ELF-1 (cell line): Measurements from ENCODE around the gene THOP1.
A peak's percentile ranks its signal among the peaks of the same experiment; 100 is the strongest.
"Not testable (repeated sequence)": the region's sequence is repeated elsewhere in the genome, so short reads cannot be mapped to it uniquely, and the experiment has no call there.

ENCODE experiments used
- DNase-seq: peaks from one replicate; pipeline ENCODE4 v3.0.0-alpha.2; 2016; ENCODE audit warnings: low read depth, low spot score

The THOP1 gene

DNA sequence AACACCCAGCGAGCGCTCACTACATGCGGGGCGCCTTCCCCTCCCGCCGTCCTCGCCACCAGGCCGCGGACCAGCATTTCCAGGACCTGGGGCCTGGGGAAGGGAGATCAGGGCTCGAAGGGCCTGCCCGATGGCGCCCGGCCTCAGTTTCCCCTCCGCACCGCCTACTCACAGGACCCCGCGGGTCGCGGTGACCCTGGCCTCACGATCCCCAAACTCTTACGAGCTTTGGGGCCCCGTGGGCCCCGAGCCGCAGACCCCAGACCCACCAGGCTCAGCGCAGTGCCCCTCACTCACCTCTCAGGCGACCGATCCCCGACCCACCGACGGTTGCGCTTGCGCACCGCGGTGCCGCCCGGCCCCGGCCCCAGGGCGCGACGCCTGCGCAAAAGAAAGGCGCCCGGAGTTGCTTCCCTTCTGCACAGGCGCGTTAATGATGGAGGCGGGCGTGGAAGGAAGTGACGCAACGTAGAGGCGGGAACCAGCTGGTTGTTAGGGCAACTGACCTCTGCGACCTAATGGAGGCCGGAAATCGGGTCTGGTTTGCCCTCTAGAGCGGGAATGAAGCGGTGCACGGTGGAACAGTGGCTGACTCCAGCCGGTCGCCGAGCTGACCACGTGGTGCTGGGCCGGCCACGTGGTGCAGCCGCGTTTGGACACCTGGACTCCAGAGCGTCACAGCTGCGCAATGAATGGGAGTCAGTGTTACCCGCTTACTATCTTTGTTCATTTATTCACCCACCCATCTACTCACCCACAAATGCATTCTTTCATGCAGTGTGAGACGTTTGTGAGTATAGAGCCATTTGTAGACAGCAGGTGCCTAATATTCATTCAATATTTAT lies 2.1 kb upstream of the THOP1 start, which contains the start of gene SGTA:
TSS of gene SGTA (minus strand) at position 338 of the 845 bp plus-strand sequence. CDS start 14,205 bp downstream, outside the sequence.
- DNase-seq, result peak; percentile 100

DNA sequence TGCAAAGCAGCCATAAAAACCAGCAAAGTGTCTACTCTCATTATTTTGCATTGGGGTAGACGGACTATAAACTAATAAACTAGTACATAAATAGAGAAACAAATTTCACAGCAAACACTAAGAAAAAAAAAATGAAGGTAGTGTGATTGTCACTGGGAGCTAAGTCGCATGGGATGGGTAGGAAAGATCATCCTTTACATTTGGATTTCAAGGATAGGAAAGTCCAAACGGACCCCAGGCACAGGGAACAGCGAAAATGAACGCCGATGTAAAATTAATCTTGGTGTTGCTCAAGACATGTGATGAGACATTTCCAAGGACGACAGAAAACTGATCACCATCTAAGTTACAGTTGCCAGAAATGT lies 1.5 kb upstream of the THOP1 start:
- DNase-seq, result no peak

DNA sequence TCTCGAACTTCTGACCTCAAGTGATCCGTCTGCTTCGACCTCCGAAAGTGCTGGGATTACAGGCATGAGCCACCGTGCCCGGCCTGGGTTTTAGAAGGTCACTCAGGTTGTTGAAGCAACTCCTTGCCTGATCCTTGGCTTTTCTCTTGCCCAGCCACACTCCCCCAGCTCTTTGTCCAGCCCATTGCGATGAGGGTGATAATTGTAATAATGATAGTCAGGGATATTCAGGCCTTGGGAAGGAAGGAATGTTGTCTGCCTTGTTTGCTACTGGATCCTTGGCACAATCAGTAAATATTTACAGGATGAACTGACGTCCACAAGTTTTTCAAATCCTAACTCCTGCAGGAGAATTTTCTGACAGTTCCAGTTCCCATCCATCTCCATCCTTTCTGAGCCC lies 1.8 kb downstream of the THOP1 start:
- DNase-seq, result no peak

- no peak for DNase-seq
These were observed 2.9 kb downstream of the THOP1 start for GRCh38 chr19:2788237-2788636.

DNA sequence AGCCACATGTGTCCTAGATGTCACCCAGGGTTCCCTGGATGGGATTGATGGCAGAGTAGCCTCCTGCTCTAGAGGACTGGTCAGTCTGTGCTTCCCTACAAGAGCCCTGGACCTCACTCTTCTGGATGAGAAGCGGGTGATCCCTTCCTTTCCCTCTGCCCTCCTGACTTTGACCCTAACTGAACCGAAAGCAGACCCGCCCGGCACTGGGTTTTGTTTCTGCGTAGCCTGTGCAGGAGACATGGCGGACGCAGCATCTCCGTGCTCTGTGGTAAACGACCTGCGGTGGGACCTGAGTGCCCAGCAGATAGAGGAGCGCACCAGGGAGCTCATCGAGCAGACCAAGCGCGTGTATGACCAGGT lies 4.9 kb downstream of the THOP1 start:
- DNase-seq, result no peak

- no peak for DNase-seq
These were observed 5.4 kb downstream of the THOP1 start for GRCh38 chr19:2790557-2791271.

DNA sequence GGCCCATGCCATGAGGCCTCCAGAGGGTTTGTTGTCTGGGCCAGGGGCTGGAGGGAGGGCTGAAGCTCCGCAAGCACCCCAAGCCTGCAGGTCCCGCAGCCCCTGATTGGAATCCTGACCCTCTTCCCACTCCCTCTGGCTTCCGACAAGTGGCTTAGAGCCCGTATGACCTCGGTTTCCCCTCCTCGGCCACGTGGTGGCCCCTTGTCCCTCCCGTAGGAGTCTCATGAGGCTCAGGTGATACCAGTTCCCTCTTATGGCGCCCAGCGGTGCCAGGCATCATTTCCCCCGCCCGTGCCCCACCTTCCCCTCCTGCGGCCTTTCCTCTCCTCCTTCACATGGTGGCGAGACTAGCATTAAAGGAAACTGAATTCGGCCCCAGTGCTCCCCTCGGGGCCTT lies 6.1 kb downstream of the THOP1 start:
- DNase-seq, result no peak

DNA sequence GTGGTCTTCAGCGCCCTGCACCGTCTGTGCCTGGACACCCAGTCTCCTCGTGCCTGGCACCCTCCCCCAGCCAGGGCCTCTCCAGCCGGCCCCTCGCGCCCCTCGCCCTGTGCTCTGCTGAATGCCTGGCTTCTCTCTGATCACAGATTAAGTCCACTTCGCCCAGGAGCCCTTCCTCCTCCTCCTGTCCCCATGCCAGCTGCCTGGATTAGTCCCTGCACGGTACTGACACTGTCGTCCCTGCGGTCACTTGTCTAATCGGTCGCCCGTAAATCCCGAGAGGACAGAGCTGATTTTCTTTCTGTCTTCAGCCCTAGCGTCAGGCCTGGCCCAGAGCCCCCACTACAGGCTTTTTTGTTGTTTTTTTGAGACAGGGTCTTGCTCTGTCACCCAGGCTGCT lies 6.6 kb downstream of the THOP1 start:
- no peak for DNase-seq

DNA sequence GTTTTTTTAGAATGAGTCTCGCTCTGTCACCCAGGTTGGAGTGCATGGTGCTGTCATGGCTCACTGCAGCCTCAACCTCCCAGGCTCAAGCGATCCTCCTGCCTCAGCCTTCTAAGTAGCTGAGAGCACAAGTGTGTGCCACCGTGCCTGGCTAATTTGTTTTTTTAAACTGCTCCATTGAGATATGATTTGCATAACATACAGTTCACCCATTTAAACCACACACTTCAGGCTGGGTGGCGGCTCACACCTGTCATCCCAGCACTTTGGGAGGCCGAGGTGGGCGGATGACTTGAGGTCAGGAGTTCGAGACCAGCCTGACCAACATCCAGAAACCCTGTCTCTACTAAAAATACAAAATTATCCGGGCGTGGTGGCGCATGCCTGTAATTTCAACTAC lies 7.4 kb downstream of the THOP1 start:
- not testable (repeated sequence) for DNase-seq

- DNase-seq, result no peak
These were observed 7.8 kb downstream of the THOP1 start for GRCh38 chr19:2793126-2793525.

- no peak for DNase-seq
These were observed 8.3 kb downstream of the THOP1 start for GRCh38 chr19:2793577-2793976.

DNA sequence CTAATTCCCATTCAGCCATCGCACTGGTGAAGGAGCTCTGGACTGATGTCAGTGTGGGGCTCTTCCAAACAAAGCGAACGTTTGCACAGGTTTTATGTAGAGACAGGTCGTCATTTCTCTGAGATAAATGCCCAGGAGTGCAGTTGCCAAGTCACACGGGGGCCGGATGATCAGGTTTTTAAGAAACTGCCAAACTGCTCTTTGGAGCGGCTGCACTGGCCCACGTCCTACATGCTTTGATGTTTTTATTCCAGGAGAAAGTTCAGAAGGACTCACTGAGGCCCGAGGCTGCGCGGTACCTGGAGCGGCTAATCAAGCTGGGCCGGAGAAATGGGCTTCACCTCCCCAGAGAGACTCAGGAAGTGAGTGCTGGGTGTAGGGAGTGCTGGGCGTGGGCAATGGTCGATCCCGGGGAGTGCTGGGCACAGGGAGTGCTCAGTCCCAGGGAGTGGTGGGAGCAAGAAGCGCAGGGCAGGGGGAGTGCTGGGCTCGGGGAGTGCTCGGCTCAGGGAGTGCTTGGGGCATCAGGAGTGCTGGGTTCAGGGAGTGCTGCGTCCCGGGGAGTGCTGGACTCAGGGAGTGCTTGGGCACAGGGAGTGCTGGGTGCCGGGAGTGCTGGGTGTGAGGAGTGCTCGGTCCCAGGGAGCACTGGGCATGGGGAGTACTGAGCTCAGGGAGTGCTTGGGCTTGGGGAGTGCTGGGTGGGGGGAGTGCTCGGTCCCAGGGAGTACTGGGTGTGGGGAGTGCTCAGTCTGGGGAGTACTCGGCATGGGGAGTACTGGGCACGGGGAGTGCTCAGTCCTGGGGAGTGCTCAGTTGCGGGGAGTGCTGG lies 10.7 kb downstream of the THOP1 start:
- no peak for DNase-seq

DNA sequence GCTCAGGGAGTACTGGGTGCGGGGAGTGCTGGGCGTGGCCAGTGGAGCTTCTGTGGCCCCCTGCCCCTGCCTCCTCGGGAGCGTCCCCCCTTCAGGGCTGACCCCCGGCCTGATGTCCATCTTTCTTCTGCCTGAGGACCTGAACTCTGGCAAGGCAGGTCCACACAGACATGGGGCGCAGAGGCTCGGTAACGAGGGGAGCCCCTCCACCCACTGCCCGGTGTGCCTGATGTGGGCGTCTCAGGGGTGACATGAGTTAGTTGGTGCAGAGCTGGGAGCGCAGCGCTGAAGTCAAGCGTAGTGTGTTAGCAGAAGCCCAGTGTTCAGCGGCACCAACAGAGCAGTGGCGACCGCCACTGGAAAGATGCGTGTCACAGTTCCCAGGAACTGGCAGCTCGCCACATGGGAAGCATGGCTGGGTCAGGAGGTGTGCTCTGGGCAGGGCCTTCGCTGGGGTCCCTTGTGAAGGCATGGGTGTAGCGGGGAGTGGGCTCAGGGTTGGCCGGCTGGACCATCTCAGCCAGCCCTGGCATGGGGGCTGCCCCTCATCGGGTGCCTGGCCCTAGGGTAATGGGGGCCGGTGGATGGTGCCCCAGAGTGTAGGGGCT lies 11.5 kb downstream of the THOP1 start:
- DNase-seq, result no peak

- DNase-seq, result no peak
These were observed 12.0 kb downstream of the THOP1 start for GRCh38 chr19:2797280-2797679.

- DNase-seq, result no peak
These were observed 12.9 kb downstream of the THOP1 start for GRCh38 chr19:2798158-2798685.

- DNase-seq, result peak; percentile 17
These were observed 13.4 kb downstream of the THOP1 start for GRCh38 chr19:2798733-2799132.

DNA sequence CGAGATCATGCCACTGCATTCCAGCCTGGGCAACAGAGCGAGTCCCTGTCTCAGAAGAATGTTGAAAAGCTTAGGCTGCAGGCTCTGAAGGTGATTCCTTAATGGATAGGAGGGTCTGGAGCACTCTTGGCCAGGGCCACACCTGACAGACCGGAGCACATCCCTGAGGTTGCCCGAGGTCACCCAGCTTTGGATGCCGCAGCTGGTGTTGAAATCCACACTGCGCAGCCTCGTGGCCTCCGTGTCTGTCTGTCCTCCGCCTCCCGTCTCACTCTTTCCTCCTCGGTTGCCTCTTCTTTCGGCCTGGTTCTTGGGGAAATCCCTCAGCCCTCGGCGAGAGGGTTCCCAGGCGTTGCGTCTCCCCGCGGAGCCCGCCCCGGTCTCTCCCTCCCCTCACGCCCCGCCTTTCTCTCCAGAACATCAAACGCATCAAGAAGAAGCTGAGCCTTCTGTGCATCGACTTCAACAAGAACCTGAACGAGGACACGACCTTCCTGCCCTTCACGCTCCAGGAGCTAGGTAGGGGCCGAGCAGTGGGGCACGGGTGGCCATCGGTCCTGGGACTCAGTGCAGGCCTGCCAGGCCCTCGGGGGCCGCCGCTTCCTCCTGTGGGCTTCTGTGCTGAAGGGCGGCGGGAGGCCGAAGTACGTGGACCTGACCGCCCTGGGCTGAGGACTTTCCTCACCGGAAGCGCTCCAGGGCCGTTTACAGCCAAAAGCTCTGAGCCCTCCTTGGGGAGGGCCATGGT lies 14.1 kb downstream of the THOP1 start:
- DNase-seq, result no peak

DNA sequence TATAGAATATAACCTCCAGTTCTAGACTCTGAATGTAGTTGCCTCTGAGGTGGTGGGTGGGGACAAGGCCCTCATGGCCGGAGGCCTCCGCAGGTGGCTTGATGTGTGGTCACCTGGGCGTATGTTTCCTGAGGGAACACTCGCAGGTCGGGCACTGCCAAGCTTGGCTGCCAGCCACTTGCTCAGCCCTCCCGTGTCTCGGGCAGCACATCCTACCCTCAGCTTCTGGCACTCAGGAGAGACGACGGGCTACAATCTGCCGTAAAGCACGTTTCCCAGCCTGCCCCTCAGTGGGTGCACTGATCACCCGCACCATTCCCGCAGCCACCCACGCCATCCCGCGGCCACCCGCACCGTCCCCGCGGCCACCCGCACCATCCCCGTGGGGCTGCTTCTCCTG lies 15.2 kb downstream of the THOP1 start:
- DNase-seq, result no peak

GRCh38 chr19:2802826-2803225 lies 17.5 kb downstream of the THOP1 start:
- DNase-seq, result no peak

- no peak for DNase-seq
These were observed 18.3 kb downstream of the THOP1 start for GRCh38 chr19:2803486-2804155.
